H9 (cell line): ENCODE data around the gene ALKBH5. TPM values are rescaled to one million over a fixed set of nuclear protein-coding genes. Genes with fewer than 3 reads are reported as not detected.
A peak's percentile ranks its signal among the peaks of the same experiment; 100 is the strongest.

Experiments used
- DNase-seq: peaks from one replicate; pipeline ENCODE4 v3.0.0-alpha.2; 2017
- H2AFZ ChIP-seq: one replicate; pipeline ENCODE4 v1.6.1; 2013; ENCODE audit warnings: mild to moderate bottlenecking, low read length, control low read depth, moderate library complexity
- H2AK5ac ChIP-seq: 2 replicates; pipeline ENCODE4 v1.6.1; 2013; ENCODE audit warnings: low read length, control low read depth, mixed read lengths; ENCODE audit not compliant: insufficient read length
- H2BK120ac ChIP-seq: one replicate; pipeline ENCODE4 v1.6.1; 2013; ENCODE audit warnings: low read depth, mild to moderate bottlenecking, low read length, control low read depth, inconsistent platforms; ENCODE audit not compliant: poor library complexity, severe bottlenecking
- H2BK12ac ChIP-seq: 2 replicates; pipeline ENCODE4 v1.6.1; 2013; ENCODE audit warnings: low read length, control low read depth, mixed read lengths, low read depth; ENCODE audit not compliant: insufficient read length
- H2BK15ac ChIP-seq: 2 replicates; pipeline ENCODE4 v1.6.1; 2013; ENCODE audit warnings: low read depth, low read length, control low read depth
- H2BK20ac ChIP-seq: one replicate; pipeline ENCODE4 v1.6.1; 2013; ENCODE audit warnings: low read depth, mild to moderate bottlenecking, low read length, control low read depth, inconsistent platforms; ENCODE audit not compliant: poor library complexity, severe bottlenecking
- H2BK5ac ChIP-seq: 2 replicates; pipeline ENCODE4 v1.6.1; 2013; ENCODE audit warnings: low read length, control low read depth, mixed read lengths; ENCODE audit not compliant: insufficient read length
- H3K14ac ChIP-seq: 2 replicates; pipeline ENCODE4 v1.6.1; 2013; ENCODE audit warnings: low read length, control low read depth; ENCODE audit not compliant: insufficient read depth
- H3K18ac ChIP-seq: 2 replicates; pipeline ENCODE4 v1.6.1; 2013; ENCODE audit warnings: low read depth, mild to moderate bottlenecking, mixed read lengths, low read length, control low read depth; ENCODE audit not compliant: insufficient read length
- H3K23ac ChIP-seq: 2 replicates; pipeline ENCODE4 v1.6.1; 2013; ENCODE audit warnings: low read length, control low read depth, mixed read lengths, low read depth; ENCODE audit not compliant: insufficient read length
- H3K23me2 ChIP-seq: 2 replicates; pipeline ENCODE4 v1.6.1; 2013; ENCODE audit warnings: low read depth, mild to moderate bottlenecking, mixed read lengths, low read length, control low read depth; ENCODE audit not compliant: insufficient read length, poor library complexity, severe bottlenecking
- H3K27ac ChIP-seq: 2 replicates; pipeline ENCODE4 v1.5.1; 2013; ENCODE audit warnings: low read length, control low read depth, mixed read lengths, low read depth; ENCODE audit not compliant: insufficient read length
- H3K27me3 ChIP-seq: 2 replicates; pipeline ENCODE4 v1.6.1; 2013; ENCODE audit warnings: low read length, control low read depth, inconsistent platforms; ENCODE audit not compliant: insufficient read depth
- H3K4ac ChIP-seq: 2 replicates; pipeline ENCODE4 v1.6.1; 2013; ENCODE audit warnings: low read depth, mild to moderate bottlenecking, control low read depth, inconsistent platforms, low read length, moderate library complexity
- H3K4me1 ChIP-seq: 2 replicates; pipeline ENCODE4 v1.6.1; 2013; ENCODE audit warnings: low read length, control low read depth, inconsistent platforms; ENCODE audit not compliant: insufficient read depth
- H3K4me2 ChIP-seq: 2 replicates; pipeline ENCODE4 v1.6.1; 2013; ENCODE audit warnings: low read length, control low read depth, mixed read lengths; ENCODE audit not compliant: insufficient read length, insufficient read depth
- H3K56ac ChIP-seq: 2 replicates; pipeline ENCODE4 v1.6.1; 2013; ENCODE audit warnings: low read depth, mild to moderate bottlenecking, mixed read lengths, low read length, control low read depth; ENCODE audit not compliant: insufficient read length
- H3K79me1 ChIP-seq: 2 replicates; pipeline ENCODE4 v1.6.1; 2013; ENCODE audit warnings: low read depth, mild to moderate bottlenecking, moderate library complexity, low read length, control low read depth, inconsistent platforms; ENCODE audit not compliant: insufficient read depth, poor library complexity, severe bottlenecking
- H3K79me2 ChIP-seq: 2 replicates; pipeline ENCODE4 v1.6.1; 2013; ENCODE audit warnings: low read length, control low read depth, inconsistent platforms; ENCODE audit not compliant: insufficient read depth
- H3K9ac ChIP-seq: 2 replicates; pipeline ENCODE4 v1.6.1; 2013; ENCODE audit warnings: low read length, control low read depth, mixed read lengths; ENCODE audit not compliant: insufficient read length; ENCODE audit errors: extremely low read depth
- H3K9me3 ChIP-seq: one replicate; pipeline ENCODE4 v1.6.1; 2013; ENCODE audit warnings: low read depth, low read length, inconsistent platforms; ENCODE audit not compliant: control insufficient read depth
- H3T11ph ChIP-seq: one replicate; pipeline ENCODE4 v1.6.1; 2013; ENCODE audit warnings: mild to moderate bottlenecking, low read length, control low read depth, inconsistent platforms
- H4K20me1 ChIP-seq: one replicate; pipeline ENCODE4 v1.6.1; 2013; ENCODE audit not compliant: control insufficient read depth, insufficient read length, insufficient read depth
- H4K5ac ChIP-seq: 2 replicates; pipeline ENCODE4 v1.6.1; 2013; ENCODE audit warnings: low read depth, mild to moderate bottlenecking, mixed read lengths, low read length, control low read depth; ENCODE audit not compliant: insufficient read length
- H4K8ac ChIP-seq: replicated peaks from 2 replicates; pipeline ENCODE4 v1.6.1; 2013; ENCODE audit warnings: low read length, control low read depth, mixed read lengths, low read depth; ENCODE audit not compliant: insufficient read length
- H4K91ac ChIP-seq: 2 replicates; pipeline ENCODE4 v1.6.1; 2013; ENCODE audit warnings: low read depth, mild to moderate bottlenecking, moderate library complexity, mixed read lengths, low read length, control low read depth; ENCODE audit not compliant: insufficient read length
- H3K27ac Mint-ChIP-seq, 3 experiments: 2 replicates in 2 of 3; 3 replicates in 1 of 3; pipeline ENCODE4 v1.8.0; 2020 to 2021; ENCODE audit warnings: mixed read lengths in 3 of 3, mild to moderate bottlenecking in 1 of 3, moderate library complexity in 1 of 3
- H3K27me3 Mint-ChIP-seq: 2 replicates; pipeline ENCODE4 v1.8.0; 2021; ENCODE audit warnings: low read depth, mild to moderate bottlenecking, moderate library complexity, mixed read lengths
- H3K36me3 Mint-ChIP-seq, 3 experiments: 2 replicates in 2 of 3; 3 replicates in 1 of 3; pipeline ENCODE4 v1.8.0; 2020 to 2021; ENCODE audit warnings: low read depth in 3 of 3, mixed read lengths in 3 of 3; ENCODE audit not compliant: insufficient read depth in 1 of 3
- H3K4me1 Mint-ChIP-seq, 2 experiments: 2 replicates each; pipeline ENCODE4 v1.8.0; 2020; ENCODE audit warnings: mixed read lengths in 2 of 2
- H3K4me3 Mint-ChIP-seq, 2 experiments: 2 replicates in 1 of 2; 3 replicates in 1 of 2; pipeline ENCODE4 v1.8.0; 2020 to 2021; ENCODE audit warnings: mild to moderate bottlenecking in 2 of 2, mixed read lengths in 2 of 2, moderate library complexity in 1 of 2
- H3K9me3 Mint-ChIP-seq, 2 experiments: 2 replicates in 1 of 2; 3 replicates in 1 of 2; pipeline ENCODE4 v1.8.0; 2020; ENCODE audit warnings: mild to moderate bottlenecking in 2 of 2, mixed read lengths in 2 of 2, moderate library complexity in 1 of 2
- CTCF ChIP-seq: fragments of 200-600 bp; sonication (generic); conservative IDR thresholded peaks from 3 replicates; pipeline ENCODE4 v1.8.0; 2021; ENCODE audit warnings: antibody characterized with exemption, mild to moderate bottlenecking
- WGBS: extraction: QIAGEN DNeasy Blood & Tissue Kit; methylation state at CpG from one replicate; pipeline ENCODE4 v1.1.7; 2013; ENCODE audit warnings: missing lambda C conversion rate, low lambda C conversion rate, mixed read lengths; ENCODE audit not compliant: insufficient read length; ENCODE audit errors: extremely low coverage; 5-methylcytosine and 5-hydroxymethylcytosine counted together
- total RNA-seq: library from RNA; stranded (reverse); gene quantifications from 2 replicates; pipeline ENCODE4 v1.2.1, GENCODE V29; 2021

Gene ALKBH5
- total RNA-seq, 1 experiment from 2014 or later: 89.8 TPM

- H2BK5ac ChIP-seq: no peak overlapping the region
- H3K79me1 ChIP-seq: no peaks in the 10 kb centered on the region
- H3K27me3 ChIP-seq: no peaks in the 10 kb centered on the region
- H3K9me3 Mint-ChIP-seq: no peaks in the 10 kb centered on the region
- no peak overlapping the region; a peak in 1 of 5 replicates for H3K4me3 Mint-ChIP-seq
- peaks cover 13 to 22% of the 10 kb centered on the region in 2 experiments for H3K4me1 Mint-ChIP-seq
- no peak overlapping the region for H3K9ac ChIP-seq
- no peak overlapping the region for H3K14ac ChIP-seq
- no peaks in the 10 kb centered on the region for H4K20me1 ChIP-seq
- no peak overlapping the region for H2BK20ac ChIP-seq
- no peak overlapping the region for H4K91ac ChIP-seq
- no peaks in the 10 kb centered on the region for H3K9me3 ChIP-seq
- H3K56ac ChIP-seq: no peak overlapping the region
- no peak overlapping the region for H3K27ac ChIP-seq
- H2BK12ac ChIP-seq: no peak overlapping the region
- H3K4me1 ChIP-seq: no peaks in the 10 kb centered on the region
- no peak overlapping the region for H3K23ac ChIP-seq
- H2AFZ ChIP-seq: no peak overlapping the region
- H3T11ph ChIP-seq: no peak overlapping the region
- H4K5ac ChIP-seq: no peak overlapping the region
- H2BK120ac ChIP-seq: no peak overlapping the region
- TF ChIP-seq CTCF: no peak
- no peaks in the 10 kb centered on the region for H3K27me3 Mint-ChIP-seq
- H3K4ac ChIP-seq: no peak overlapping the region
- DNase-seq: no peak
- no peaks in the 10 kb centered on the region for H3K36me3 Mint-ChIP-seq
- peaks cover under 1% of the 10 kb centered on the region for H3K23me2 ChIP-seq
- no peak overlapping the region for H3K4me2 ChIP-seq
- H2AK5ac ChIP-seq: no peak overlapping the region
- H3K79me2 ChIP-seq: no peaks in the 10 kb centered on the region
- no peak overlapping the region for H4K8ac ChIP-seq
- no CpG with 5 or more reads among the region's 1 CpG for WGBS
- no peak overlapping the region for H3K18ac ChIP-seq
- H3K27ac Mint-ChIP-seq: peak overlapping the region in 2 of 3 experiments; percentile 2 to 25; a peak in 2 of 7 replicates
- no peak overlapping the region for H2BK15ac ChIP-seq
Measured at GRCh38 chr17:18179196-18179595, 4.4 kb upstream of the ALKBH5 start.
